Epithelial cell of esophagus (primary cell): ENCODE results near the gene SH3BGRL3.

Source experiments
- DNase-seq: peaks from one replicate; pipeline ENCODE4 v3.0.0; 2010; ENCODE audit warnings: low read depth
- H3K4me3 ChIP-seq: 2 replicates; pipeline ENCODE4 v1.5.1; 2011; ENCODE audit warnings: mild to moderate bottlenecking, low read length, control low read depth
- CTCF ChIP-seq: IDR thresholded peaks from 2 replicates; pipeline ENCODE4 v1.5.1; 2011; ENCODE audit warnings: low read depth, mild to moderate bottlenecking, low read length, control low read depth, inconsistent platforms; ENCODE audit not compliant: insufficient read depth; ENCODE audit errors: missing control alignments

Gene SH3BGRL3

GRCh38 chr1:26277719-26278118 is 2.2 kb upstream of the SH3BGRL3 start:
- no peak overlapping the region for H3K4me3 ChIP-seq
- TF ChIP-seq CTCF, result no peak
- no peak for DNase-seq

GRCh38 chr1:26278303-26278702 is 1.6 kb upstream of the SH3BGRL3 start:
- peak; percentile 98 for DNase-seq
- peak overlapping the region; percentile 17 for H3K4me3 ChIP-seq
- TF ChIP-seq CTCF, result no peak

GRCh38 chr1:26278724-26279455 is 996 bp upstream of the SH3BGRL3 start:
- H3K4me3 ChIP-seq, result peak overlapping the region; percentile 84
- TF ChIP-seq CTCF, result no peak
- DNase-seq, result peak; percentile 93

- no peak for TF ChIP-seq CTCF
- DNase-seq, result peak; percentile 47
- H3K4me3 ChIP-seq, result peak overlapping the region; percentile 84
Measured at GRCh38 chr1:26280333-26281042, 602 bp downstream of the SH3BGRL3 start.

- H3K4me3 ChIP-seq, result peak overlapping the region; percentile 84
- DNase-seq, result no peak
- no peak for TF ChIP-seq CTCF
Measured at GRCh38 chr1:26281091-26281958, 1.4 kb downstream of the SH3BGRL3 start.

- no peak for DNase-seq
- TF ChIP-seq CTCF, result no peak
- H3K4me3 ChIP-seq, result no peak overlapping the region
Measured at GRCh38 chr1:26281971-26282370, 2.1 kb downstream of the SH3BGRL3 start.
